Endothelial cell of umbilical vein (primary cell): ENCODE results near the gene OSTM1. TPM values are rescaled to one million over a fixed set of nuclear protein-coding genes. Genes with fewer than 3 reads are reported as not detected.

Experiments used
- BruUV-seq: library from RNA; stranded (reverse); fragments of 400-500 nt; replicated peaks from 2 replicates; lab custom pipeline; 2021; lab: Mats Ljungman, UMichigan
- CTCF ChIA-PET: fragments of 300-600, 350-600 bp; sonication (Branson Sonifier 250); formaldehyde crosslinking; loops from one replicate; lab custom pipeline; 2021; ENCODE audit warnings: antibody characterized with exemption, inconsistent platforms; lab: Charles Lee
- POLR2A ChIA-PET: fragments of 300-600, 350-600 bp; sonication (Branson Sonifier 250); formaldehyde crosslinking; loops from one replicate; lab custom pipeline; 2021; ENCODE audit warnings: antibody characterized with exemption, inconsistent platforms; lab: Charles Lee
- DNase-seq: peaks from one replicate; pipeline ENCODE4 v3.0.0-alpha.2; 2011; ENCODE audit warnings: low read depth, low spot score
- FAIRE-seq: peaks from 2 replicates; lab custom pipeline; 2011; peaks lifted over from hg19 to GRCh38; lab: Jason Lieb, UNC
- H2AFZ ChIP-seq: 2 replicates; pipeline ENCODE4 v1.6.0; 2012; ENCODE audit warnings: low read depth, low read length, control low read depth, inconsistent platforms
- H3K27ac ChIP-seq: 2 replicates; pipeline ENCODE4 v1.5.1; 2011; ENCODE audit warnings: low read depth, mild to moderate bottlenecking, control low read depth, low read length, moderate library complexity; ENCODE audit not compliant: insufficient read depth
- H3K27me3 ChIP-seq, 2 experiments: 2 replicates each; pipeline versions ENCODE4 v1.6.0 to v1.6.1; 2011; ENCODE audit warnings: low read length in 2 of 2, mixed read lengths in 1 of 2; ENCODE audit not compliant: control insufficient read depth in 2 of 2, insufficient read depth in 2 of 2
- H3K36me3 ChIP-seq, 2 experiments: 2 replicates in 1 of 2; 3 replicates in 1 of 2; pipeline ENCODE4 v1.5.1; 2011; ENCODE audit warnings: low read length in 2 of 2, mild to moderate bottlenecking in 1 of 2, moderate library complexity in 1 of 2; ENCODE audit not compliant: control insufficient read depth in 2 of 2, insufficient read depth in 2 of 2; ENCODE audit errors: extremely low read depth in 1 of 2
- H3K4me1 ChIP-seq: 3 replicates; pipeline ENCODE4 v1.5.1; 2011; ENCODE audit warnings: mild to moderate bottlenecking, low read length; ENCODE audit not compliant: control insufficient read depth, insufficient read depth; ENCODE audit errors: extremely low read depth
- H3K4me2 ChIP-seq: 2 replicates; pipeline ENCODE4 v1.6.1; 2011; ENCODE audit warnings: low read length, control low read depth, mixed read lengths; ENCODE audit not compliant: insufficient read depth
- H3K4me3 ChIP-seq, 3 experiments: fragments of 200-600 bp in 1 of 3; sonication (generic), shearing (Covaris generic) in 1 of 3; replicated peaks in 1 of 3; 2 replicates each; pipeline ENCODE4 v1.5.1; 2011 to 2016; ENCODE audit warnings: control low read depth in 3 of 3, low read length in 3 of 3, mild to moderate bottlenecking in 2 of 3, inconsistent platforms in 1 of 3, low read depth in 1 of 3, moderate library complexity in 1 of 3; ENCODE audit not compliant: insufficient read depth in 1 of 3
- H3K79me2 ChIP-seq: 2 replicates; pipeline ENCODE4 v1.6.0; 2012; ENCODE audit warnings: low read length, inconsistent platforms; ENCODE audit not compliant: control insufficient read depth, insufficient read depth
- H3K9ac ChIP-seq: replicated peaks from 2 replicates; pipeline ENCODE3; 2011; ENCODE audit warnings: low read length, control low read depth; ENCODE audit not compliant: insufficient read depth; ENCODE audit errors: extremely low read depth
- H3K9me1 ChIP-seq: replicated peaks from 3 replicates; pipeline ENCODE4 v1.6.0; 2011; ENCODE audit warnings: mild to moderate bottlenecking, low read length; ENCODE audit not compliant: control insufficient read depth, insufficient read depth; ENCODE audit errors: extremely low read depth
- H3K9me3 ChIP-seq: replicated peaks from 2 replicates; pipeline ENCODE4 v1.5.1; 2012; ENCODE audit warnings: low read length, inconsistent platforms; ENCODE audit not compliant: control insufficient read depth, insufficient read depth
- H4K20me1 ChIP-seq: replicated peaks from 2 replicates; pipeline ENCODE3; 2011; ENCODE audit warnings: mild to moderate bottlenecking, low read length; ENCODE audit not compliant: control insufficient read depth, insufficient read depth; ENCODE audit errors: extremely low read depth
- CTCF ChIP-seq, 2 donors: IDR thresholded peaks; 1 replicate in 1 of 2; 2 replicates in 1 of 2; pipeline ENCODE4 v1.5.1; 2011; ENCODE audit warnings: low read length in 2 of 2, mild to moderate bottlenecking in 2 of 2, moderate library complexity in 2 of 2, control low read depth in 1 of 2, inconsistent platforms in 1 of 2, low read depth in 1 of 2; ENCODE audit not compliant: insufficient read depth in 1 of 2; ENCODE audit errors: extremely low read depth in 1 of 2
- EZH2 ChIP-seq: IDR thresholded peaks from 2 replicates; pipeline ENCODE4 v1.6.1; 2012; ENCODE audit warnings: borderline replicate concordance, low read depth, mild to moderate bottlenecking, moderate library complexity, low read length, inconsistent platforms; ENCODE audit not compliant: severe bottlenecking
- FOS ChIP-seq: IDR thresholded peaks from 2 replicates; pipeline ENCODE4 v1.6.1; 2011; ENCODE audit warnings: mild to moderate bottlenecking, low read length, moderate library complexity, borderline replicate concordance; ENCODE audit not compliant: insufficient read depth
- GATA2 ChIP-seq: IDR thresholded peaks from 2 replicates; pipeline ENCODE4 v1.7.0; 2011; ENCODE audit warnings: low read depth, mild to moderate bottlenecking, moderate library complexity, mixed read lengths, low read length; ENCODE audit not compliant: insufficient read length, insufficient read depth
- JUN ChIP-seq: IDR thresholded peaks from 2 replicates; pipeline ENCODE4 v1.6.1; 2011; ENCODE audit warnings: borderline replicate concordance, low read depth; ENCODE audit not compliant: insufficient read length, insufficient read depth
- MAX ChIP-seq: IDR thresholded peaks from 2 replicates; pipeline ENCODE4 v1.6.1; 2011; ENCODE audit not compliant: insufficient read depth, insufficient read length
- MYC ChIP-seq: IDR thresholded peaks from one replicate; pipeline ENCODE4 v1.6.1; 2011; ENCODE audit warnings: mild to moderate bottlenecking, low read depth, low read length
- POLR2A ChIP-seq: IDR thresholded peaks from 2 replicates; pipeline ENCODE4 v1.6.1; 2012; ENCODE audit warnings: low read depth, mild to moderate bottlenecking, control low read depth, low read length
- POLR2AphosphoS5 ChIP-seq: IDR thresholded peaks from 2 replicates; pipeline ENCODE4 v1.6.1; 2012; ENCODE audit warnings: low read depth, mild to moderate bottlenecking, control low read depth, low read length, moderate library complexity; ENCODE audit not compliant: insufficient read depth
- dilution Hi-C: fragments of 300-500 bp; cut with MboI; formaldehyde crosslinking; loops from one replicate; pipeline ENCODE4 v1.15.0; 2019; ENCODE audit warnings: low sequenced_read_pairs; ENCODE audit not compliant: extremely low pct_ligation_motif_present
- intact Hi-C: fragments of 100-400 bp; cut with micrococcal nuclease; formaldehyde crosslinking; loops from one replicate; pipeline ENCODE4 v1.10.0; 2022
- polyA plus RNA-seq, 4 experiments: library from polyadenylated mRNA; depleted of rRNA in 3 of 4; stranded (reverse) in 3 of 4; unstranded in 1 of 4; fragments of >200 nt; gene quantifications; 2 replicates each; pipeline versions ENCODE4 v1.2.1 to v1.2.3, GENCODE V29; 2011 to 2012; ENCODE audit warnings: missing spikeins in 1 of 4
- total RNA-seq: library from RNA; stranded (reverse); gene quantifications from 2 replicates; pipeline ENCODE4 v1.2.3, GENCODE V29; 2021

OSTM1 gene
- total and polyA plus RNA-seq, 2 donors (not counting 3 experiments of a cell fraction or from before 2014, with no cell fraction given): 23.1 to 26.4 TPM

- no peak for FAIRE-seq
- dilution Hi-C loops: no loop called here
These were observed 50.0 kb downstream of the OSTM1 start for GRCh38 chr6:108024427-108025073.

More at GRCh38 chr6:108024427-108025073, 50.0 kb downstream of the OSTM1 start:
- Histone ChIP-seq H3K27me3 (peaks cover 0 to 2% of the 10 kb centered on the region in 2 experiments), H3K36me3 (no peaks in the 10 kb centered on the region), H3K79me2 (no peaks in the 10 kb centered on the region), H3K4me3 (no peak overlapping the region), H3K27ac (no peak overlapping the region), H4K20me1 (no peaks in the 10 kb centered on the region), H3K9ac (no peak overlapping the region), H3K4me1 (no peaks in the 10 kb centered on the region), H3K9me1 (no peaks in the 10 kb centered on the region), H3K9me3 (no peaks in the 10 kb centered on the region), H2AFZ (no peak overlapping the region), H3K4me2 (no peak overlapping the region)
- no TSS peak for BruUV-seq
- TF ChIP-seq GATA2 (no peak), MYC (no peak), POLR2A (no peak), JUN (no peak), POLR2AphosphoS5 (no peak), EZH2 (no peak), FOS (no peak), CTCF (IDR thresholded peaks at IDR 0.05; ENCODE audit: extremely low read depth in 1 of 2, insufficient read depth in 1 of 2, low read depth in 1 of 2, low read length in 2 of 2) (no peak), MAX (no peak)
- intact Hi-C loops: no loop called here
- DNase-seq: no peak
- ChIA-PET CTCF (interaction anchor here (1.3 to 2.1 kb wide), 2 partner anchors 24 to 25 kb away, joined by 3 to 5 read pairs; no protein-coding TSS in a partner anchor), POLR2A (no interaction called here)
